ENCODE results near the gene PCDH9. TPM values are rescaled to one million over a fixed set of nuclear protein-coding genes. Genes with fewer than 3 reads are reported as not detected.

The PCDH9 gene
- total and polyA plus RNA-seq, 2 of the 13 experiments (the other 11 are each of a cell fraction or from before 2014, with no cell fraction given), result 0.09 TPM; not detected in 1

DNA sequence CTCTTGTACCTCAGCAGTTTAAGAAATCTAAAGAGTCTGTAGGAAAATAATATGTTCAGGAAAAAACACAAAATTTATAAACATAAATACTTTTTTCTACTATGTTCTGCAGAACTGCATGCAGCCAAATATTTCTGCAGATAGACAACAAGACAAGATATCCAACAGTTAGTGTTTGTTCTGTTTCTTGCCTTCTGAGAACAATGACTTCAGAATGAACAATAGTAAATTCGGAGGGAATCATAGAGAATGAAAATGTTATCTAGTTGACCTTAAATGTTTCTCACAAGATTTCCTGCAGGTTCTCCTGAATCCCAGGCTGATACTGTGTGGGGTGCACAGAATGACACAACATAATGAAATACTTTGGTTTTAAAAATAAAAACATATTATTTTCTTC is 180.4 kb downstream of the PCDH9 start (continued):
- TF ChIP-seq, protein P1, sequence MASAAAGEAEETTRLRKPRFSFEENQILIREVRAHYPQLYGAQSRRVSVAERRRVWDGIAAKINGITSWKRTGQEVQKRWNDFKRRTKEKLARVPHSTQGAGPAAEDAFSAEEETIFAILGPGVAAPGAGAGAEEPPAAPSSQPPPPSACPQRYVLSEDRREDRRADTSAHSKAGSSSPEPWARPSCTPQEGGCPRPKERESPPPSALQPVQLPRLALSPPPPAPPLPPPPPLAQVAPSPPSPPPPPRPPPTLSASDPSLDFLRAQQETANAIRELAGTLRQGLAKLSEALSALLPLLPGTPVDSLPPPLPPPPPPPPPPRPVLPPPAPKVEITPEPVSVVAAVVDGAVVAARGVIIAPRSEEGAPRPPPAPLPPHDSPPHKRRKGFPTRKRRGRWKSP (CRISPR knock-in tag; IDR thresholded peaks at IDR 0.05), result no peak
- TF ChIP-seq ZFX (CRISPR knock-in tag; IDR thresholded peaks at IDR 0.05; ENCODE audit: low read depth) (no peak), SNRNP70 (IDR thresholded peaks at IDR 0.05; ENCODE audit: low read depth, low read length) (no peak), ZNF430 (CRISPR knock-in tag; IDR thresholded peaks at IDR 0.05) (no peak)

DNA sequence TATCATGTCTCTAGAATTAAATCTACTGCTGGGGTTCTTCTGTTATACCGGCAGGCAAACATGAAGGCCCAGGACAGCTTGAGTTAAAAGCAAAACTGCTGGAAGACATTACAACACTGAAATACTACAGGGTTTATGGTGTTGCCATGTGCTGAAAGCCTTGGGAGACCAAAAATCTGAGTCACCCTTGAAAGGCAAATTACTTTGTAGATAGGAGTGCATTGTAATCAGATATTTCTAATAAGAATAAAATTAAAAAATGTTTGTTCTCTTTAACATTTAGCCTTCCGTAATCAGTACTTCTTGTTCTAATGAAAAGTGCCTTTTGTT is 181.3 kb downstream of the PCDH9 start:
- no peak overlapping the region for H3K9ac ChIP-seq (ENCODE audit: insufficient read depth, low read depth, low read length)
- ATAC-seq (no peak), DNase-seq (ENCODE audit: low spot score) (no peak), FAIRE-seq (no peak)
- WGBS (ENCODE audit: low lambda C conversion rate), result 64% methylated on average over 2 of the region's 2 CpGs
- no peaks in the 10 kb centered on the region for H3K36me3 ChIP-seq (replicated peaks in 1 of 2; ENCODE audit: control insufficient read depth in 1 of 2, insufficient read depth in 2 of 2, low read length in 2 of 2)
- H3K4me3 ChIP-seq (replicated peaks in 1 of 3; ENCODE audit: insufficient read depth in 1 of 3, low read depth in 2 of 3, low read length in 3 of 3), result no peak overlapping the region
- intact Hi-C loops (cut with micrococcal nuclease; ENCODE audit: unreplicated experiment), result no loop called here
- H3K4me2 ChIP-seq (ENCODE audit: low read depth, low read length), result no peak overlapping the region
- ChIA-PET POLR2A (no interaction called here), CTCF (ENCODE audit: low intra/inter-chr PET ratio, low total read pairs) (no interaction called here)
- no peaks in the 10 kb centered on the region for H3K27me3 ChIP-seq (ENCODE audit: control insufficient read depth in 1 of 2, insufficient read depth in 2 of 2, low read length in 2 of 2)
- no peaks in the 10 kb centered on the region for H4K20me1 ChIP-seq (ENCODE audit: insufficient read depth, low read length)
- no peak for TF ChIP-seq ZFP36L2 (CRISPR knock-in tag; IDR thresholded peaks at IDR 0.05)
- TF ChIP-seq, protein P2, sequence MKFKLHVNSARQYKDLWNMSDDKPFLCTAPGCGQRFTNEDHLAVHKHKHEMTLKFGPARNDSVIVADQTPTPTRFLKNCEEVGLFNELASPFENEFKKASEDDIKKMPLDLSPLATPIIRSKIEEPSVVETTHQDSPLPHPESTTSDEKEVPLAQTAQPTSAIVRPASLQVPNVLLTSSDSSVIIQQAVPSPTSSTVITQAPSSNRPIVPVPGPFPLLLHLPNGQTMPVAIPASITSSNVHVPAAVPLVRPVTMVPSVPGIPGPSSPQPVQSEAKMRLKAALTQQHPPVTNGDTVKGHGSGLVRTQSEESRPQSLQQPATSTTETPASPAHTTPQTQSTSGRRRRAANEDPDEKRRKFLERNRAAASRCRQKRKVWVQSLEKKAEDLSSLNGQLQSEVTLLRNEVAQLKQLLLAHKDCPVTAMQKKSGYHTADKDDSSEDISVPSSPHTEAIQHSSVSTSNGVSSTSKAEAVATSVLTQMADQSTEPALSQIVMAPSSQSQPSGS (CRISPR knock-in tag; IDR thresholded peaks at IDR 0.05), result no peak
- BruUV-seq (replicated peaks), result no TSS peak
- no peak overlapping the region for H3K27ac ChIP-seq (ENCODE audit: extremely low read length, insufficient read depth, low read length)
- H3K9me3 ChIP-seq (ENCODE audit: low read length), result no peaks in the 10 kb centered on the region
- H2AFZ ChIP-seq (ENCODE audit: low read length), result no peak overlapping the region
- in situ Hi-C loops (cut with HindIII; ENCODE audit: extremely low pct_ligation_motif_present, low pct_unique_long_range_greater_than_20kb), result no loop called here
- H3K4me1 ChIP-seq (ENCODE audit: insufficient read depth, low read length), result no peaks in the 10 kb centered on the region
- no peaks in the 10 kb centered on the region for H3K79me2 ChIP-seq (ENCODE audit: insufficient read depth, low read length)
